ENCODE data around the gene AACS.
"Not testable (repeated sequence)": the region's sequence is repeated elsewhere in the genome, so short reads cannot be mapped to it uniquely, and the experiment has no call there.

Gene AACS

GRCh38 chr12:125128439-125129178 is 63.4 kb downstream of the AACS start:
- DNase-seq = peak in 2 of 3 experiments; percentile 6 to 10

- no peak for DNase-seq
These were observed 63.9 kb downstream of the AACS start for GRCh38 chr12:125129179-125129571.

- no peak for DNase-seq
These were observed 64.5 kb downstream of the AACS start for GRCh38 chr12:125129591-125130255.

- DNase-seq = no peak
These were observed 66.7 kb downstream of the AACS start for GRCh38 chr12:125131958-125132357.

DNA sequence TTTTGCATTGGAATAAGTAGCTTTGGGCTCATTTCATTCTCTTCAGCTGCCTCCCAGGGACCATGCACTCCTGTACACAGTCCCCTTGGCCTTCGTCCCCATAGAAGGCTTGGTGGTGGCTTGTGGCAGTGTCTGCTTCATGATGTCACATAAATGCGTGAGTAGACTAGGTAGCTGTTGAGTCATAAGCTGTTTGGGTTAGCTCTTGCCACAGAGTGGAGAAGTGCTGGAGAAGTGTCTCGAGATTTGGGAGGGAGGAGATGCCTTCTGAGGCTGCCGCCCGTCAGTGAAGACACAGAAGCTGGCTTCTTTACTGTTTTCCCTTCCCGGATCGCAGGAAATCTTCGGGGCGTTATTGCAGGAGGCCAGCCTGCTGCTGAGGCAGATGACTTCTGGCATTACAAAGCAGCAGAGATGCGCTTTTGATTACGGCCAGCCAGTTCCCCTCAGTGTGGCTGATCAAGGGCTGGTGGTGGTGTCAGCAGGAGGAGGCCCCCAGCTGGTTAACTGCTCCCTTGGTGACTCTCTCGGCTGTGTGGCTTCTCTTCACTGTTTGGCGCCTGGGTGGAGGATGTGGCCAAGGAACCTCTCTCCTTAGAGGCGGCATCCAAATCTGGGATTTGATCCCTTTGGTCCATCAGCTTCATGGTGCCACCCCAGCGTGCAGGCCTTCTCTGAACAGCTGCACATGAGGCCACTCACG is 67.6 kb downstream of the AACS start:
- DNase-seq = no peak

GRCh38 chr12:125133616-125134015 is 68.4 kb downstream of the AACS start:
- DNase-seq = no peak

GRCh38 chr12:125134576-125134975 is 69.3 kb downstream of the AACS start:
- DNase-seq = no peak

- DNase-seq = no peak
These were observed 70.7 kb downstream of the AACS start for GRCh38 chr12:125135906-125136305.

- DNase-seq = no peak
These were observed 71.5 kb downstream of the AACS start for GRCh38 chr12:125136702-125137101.

DNA sequence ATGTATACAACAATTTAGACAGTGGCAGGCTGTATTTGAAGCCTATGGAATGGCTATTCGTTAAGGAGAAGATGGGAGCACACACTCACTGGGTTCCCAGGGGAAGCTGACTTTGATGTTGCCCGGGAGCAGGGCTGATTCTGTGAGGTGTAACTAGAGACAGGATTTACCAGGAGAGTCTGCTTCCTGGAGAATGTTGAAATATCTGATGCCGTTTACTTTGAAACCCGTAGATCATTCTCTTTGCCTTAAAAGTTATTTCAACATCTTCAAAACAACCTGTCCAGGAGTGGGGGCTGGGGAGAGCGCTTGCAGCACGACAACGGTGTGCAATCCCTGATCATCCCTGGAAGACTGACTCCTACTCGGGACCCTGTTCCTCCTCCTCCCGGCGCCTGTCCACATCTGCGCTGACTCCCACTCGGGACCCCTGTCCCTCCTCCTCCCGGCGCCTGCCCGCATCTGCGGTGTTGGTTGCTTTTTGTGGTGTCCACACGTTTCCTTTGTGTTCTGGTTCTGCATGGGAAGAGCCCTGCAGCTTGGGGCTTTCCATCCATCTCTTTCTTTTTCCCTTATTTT is 72.6 kb downstream of the AACS start:
- DNase-seq = no peak

DNA sequence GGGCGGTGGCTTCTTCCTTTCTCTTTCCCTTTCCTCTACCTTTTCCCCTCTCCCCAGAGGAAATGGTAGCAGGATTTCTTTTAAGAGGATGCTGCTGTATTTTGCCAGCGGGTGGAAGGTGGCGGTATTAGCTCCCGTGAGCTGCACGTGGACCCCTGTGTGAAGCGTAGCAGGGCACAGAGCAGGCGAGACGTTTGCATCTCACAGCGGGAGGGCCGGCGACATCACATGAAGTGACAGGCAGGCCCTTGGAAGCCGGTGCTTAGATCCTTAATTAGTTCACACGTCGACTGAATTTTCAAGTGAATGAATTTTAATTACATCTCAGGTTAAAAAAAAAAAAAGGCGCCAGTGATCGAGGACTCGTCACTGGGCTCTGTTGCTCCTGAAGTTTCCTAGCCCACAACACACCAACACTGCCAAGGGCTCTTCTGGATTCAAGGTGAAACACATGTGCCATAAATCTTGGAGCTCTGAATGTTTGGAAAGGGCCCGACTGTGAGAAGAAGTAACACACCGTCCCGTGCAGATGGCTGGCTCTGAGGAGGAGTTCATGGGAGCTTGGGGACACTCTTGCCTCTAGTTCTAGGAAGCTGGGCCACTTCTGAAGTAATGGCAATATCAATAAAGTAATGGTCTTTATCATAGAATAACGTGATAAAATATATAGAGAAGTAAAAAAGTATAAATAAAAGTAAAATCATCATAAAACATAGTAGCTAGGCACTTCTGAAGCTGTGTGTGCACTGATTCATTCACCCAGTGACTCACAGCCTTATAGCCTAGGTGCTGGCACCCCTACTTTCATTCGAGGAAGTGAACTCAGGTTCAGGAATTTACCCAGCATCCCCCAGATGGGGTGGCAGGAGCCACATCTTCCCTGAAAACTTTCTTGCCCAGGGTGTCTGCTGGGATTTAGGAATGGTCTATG is 75.3 kb downstream of the AACS start:
- peak in 2 of 3 experiments; percentile 7 to 51 for DNase-seq

GRCh38 chr12:125141210-125141573 is 76.0 kb downstream of the AACS start:
- not testable (repeated sequence) for DNase-seq

DNA sequence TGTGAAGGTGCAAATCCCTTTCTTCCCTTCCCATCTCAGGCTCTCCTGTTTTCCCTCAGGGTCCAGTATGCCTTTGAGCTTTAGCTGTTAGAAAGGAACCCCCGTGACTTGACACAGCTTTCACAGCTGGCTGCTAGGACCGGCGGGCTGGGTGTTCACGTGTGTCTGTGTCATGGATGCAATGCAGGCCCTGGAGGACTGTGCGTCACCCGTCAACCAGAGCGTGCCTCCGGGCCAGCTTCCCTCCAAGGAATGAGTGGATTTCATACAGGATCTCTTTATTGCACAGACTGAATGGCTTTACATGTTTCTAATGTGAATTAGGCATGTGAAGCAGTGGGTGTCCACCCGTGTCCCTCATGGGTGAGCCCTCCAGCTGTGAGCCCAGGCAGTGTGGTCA is 77.4 kb downstream of the AACS start:
- DNase-seq = no peak

GRCh38 chr12:125143491-125143890 is 78.3 kb downstream of the AACS start:
- DNase-seq = no peak

DNA sequence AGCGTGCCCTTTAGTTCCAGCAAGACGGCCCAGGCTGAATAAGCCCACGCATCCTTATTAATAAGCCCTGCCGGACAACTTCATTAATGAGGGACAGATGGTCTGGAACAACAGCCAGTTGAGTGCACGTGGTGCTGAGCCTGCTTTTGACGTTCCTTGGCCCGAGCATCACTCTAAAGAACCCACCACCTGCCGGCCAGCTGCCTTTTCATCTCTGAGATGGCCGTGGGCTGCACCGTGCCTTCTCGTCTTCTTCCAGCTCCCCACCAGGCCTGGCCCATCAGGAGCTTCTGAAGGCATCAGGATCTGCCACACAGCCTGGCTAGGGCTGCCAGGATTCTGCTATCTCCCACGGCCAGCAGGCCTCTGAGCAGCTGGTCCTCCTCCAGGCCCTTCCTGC is 80.0 kb downstream of the AACS start:
- DNase-seq = peak in 1 of 3 experiments; percentile 29

DNA sequence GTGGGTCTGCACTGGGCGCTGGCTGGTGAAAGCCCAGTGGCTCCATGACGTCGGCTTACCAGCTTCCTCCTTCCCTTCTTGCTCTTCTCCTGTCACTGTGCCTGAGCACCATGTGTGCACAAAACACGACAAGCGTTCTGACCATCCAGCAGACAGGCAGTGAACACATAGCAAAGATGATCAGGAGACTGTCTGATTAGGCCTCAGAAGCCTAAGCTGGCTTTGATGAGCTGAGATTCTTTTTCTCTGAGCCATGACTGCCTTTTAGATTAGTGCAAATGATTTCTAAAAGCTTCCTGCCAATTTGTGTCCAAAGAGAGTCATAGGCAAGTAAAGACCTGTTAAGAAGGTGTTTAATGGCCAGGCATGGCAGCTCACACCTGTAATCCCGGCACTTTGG is 83.1 kb downstream of the AACS start:
- DNase-seq = no peak

- no peak for DNase-seq
These were observed 84.2 kb downstream of the AACS start for GRCh38 chr12:125149160-125150108.

DNA sequence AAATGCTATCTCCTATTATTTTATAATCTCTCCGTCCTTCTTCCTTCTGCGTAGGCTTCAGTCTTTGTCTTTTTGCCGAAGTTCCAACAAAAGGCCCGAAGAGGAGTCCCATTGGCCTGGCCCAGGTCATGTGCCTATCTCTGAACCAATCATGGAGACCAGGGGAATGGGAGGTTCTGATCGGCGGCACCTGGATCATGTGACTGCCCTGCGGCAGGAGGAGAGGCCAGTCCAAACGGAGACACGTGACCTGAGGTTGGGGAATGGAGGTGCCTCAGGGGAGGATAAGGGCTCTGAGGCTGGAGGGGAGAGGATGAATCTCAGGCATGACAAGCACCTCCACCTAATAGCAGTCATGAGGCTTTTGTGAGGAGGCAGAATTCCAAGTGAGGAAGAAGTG is 86.0 kb downstream of the AACS start:
- no peak for DNase-seq

DNA sequence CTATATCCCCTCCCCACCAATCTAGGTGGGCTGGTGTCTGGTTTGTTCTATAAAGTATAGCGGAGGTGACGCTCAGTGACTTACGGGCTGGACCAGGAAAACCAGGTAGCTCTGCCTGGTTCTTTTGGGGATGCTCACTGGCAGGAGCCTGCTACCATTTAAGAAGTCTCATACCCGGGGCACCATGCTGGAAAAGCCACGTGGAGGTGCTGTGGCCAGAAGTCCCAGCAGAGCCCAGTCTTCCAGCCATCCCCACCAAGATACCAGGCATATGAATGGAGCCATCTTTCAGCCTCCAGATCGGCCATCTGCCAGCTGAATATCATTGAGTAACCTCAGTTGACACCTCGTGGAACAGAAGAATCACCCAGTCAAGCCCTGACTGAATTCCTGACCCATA is 87.2 kb downstream of the AACS start:
- DNase-seq = no peak

DNA sequence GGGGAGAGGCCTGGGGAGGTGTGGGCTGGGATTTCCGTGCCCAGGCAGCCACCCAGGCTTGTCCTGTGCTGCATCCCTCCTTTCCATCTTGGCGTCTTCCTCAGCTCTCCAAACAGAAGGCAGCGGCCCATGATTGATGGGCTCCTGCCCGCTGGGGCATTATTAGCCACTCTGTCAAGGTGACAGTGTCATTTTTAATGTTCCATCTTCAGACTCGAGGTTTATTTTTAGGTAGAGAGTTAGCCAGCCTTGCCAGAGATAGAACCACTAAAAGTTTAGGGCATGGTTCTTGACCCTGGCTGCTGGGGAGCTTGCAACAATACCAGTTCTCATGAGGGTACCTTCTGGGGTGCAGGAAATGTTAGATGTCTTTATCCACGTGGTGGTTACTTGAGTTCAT is 90.1 kb downstream of the AACS start:
- peak in 2 of 3 experiments; percentile 7 to 31 for DNase-seq

DNA sequence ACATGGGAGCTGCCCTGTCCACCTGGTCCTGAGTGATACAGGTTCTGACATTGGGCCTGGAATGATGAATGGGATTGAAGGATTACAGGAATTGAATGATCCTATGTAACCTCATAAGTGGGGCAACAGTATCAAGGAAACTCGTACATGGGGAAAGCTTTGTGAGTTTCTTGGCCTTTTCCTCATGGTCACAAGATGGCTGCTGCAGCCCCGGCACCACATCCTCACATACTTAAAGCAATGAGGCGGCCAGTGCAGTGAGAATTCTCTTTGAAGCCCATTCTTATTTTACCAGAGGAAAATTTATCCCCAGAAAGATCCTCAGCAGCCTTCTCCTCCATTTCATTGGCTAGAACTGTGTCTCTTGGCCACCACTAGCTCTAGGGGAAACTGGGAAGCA is 91.9 kb downstream of the AACS start:
- DNase-seq = no peak

Data from NCI-H1417 (cell line).